SU-DHL-6 (cell line): Measurements from ENCODE around the gene COL4A3.

Experiments
- EZH2phosphoT487 ChIP-seq: fragments of 200-600 bp; sonication (generic), shearing (Covaris generic); conservative IDR thresholded peaks from 2 replicates; pipeline ENCODE4 v1.6.1; 2018; ENCODE audit warnings: mild to moderate bottlenecking, antibody characterized with exemption, low read length, moderate library complexity, mixed read lengths
- TF ChIP-seq, protein P1 (sequence below): fragments of 200-600 bp; sonication (generic); IDR thresholded peaks from one replicate; pipeline ENCODE4 v1.5.1; 2017; ENCODE audit warnings: antibody characterized with exemption, mild to moderate bottlenecking, low read length, moderate library complexity; ENCODE audit not compliant: insufficient read depth, poor library complexity, severe bottlenecking

DNA sequence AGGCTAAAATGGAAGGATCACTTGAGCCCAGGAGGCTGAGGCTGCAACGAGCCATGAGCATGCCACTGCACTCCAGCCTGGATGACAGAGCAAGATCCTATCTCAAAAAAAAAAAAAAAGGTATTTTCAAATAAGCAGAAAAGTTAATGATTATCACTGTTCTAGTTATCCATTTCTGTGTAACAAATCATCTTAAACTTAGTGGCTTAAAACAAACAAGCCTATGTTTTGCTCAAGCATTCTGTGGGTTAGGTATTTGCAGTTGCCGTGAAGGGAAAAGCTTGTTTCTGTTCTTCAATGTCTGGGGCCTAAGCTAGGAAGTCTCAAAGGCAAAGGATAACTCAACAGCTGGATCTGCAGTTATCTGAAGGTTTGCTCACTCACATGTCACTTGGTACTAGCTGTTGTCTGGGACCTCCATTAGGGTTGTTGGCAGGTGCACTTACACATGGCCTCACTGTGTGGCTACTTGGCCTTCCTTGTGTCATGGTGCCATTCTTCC, 174.7 kb downstream of the COL4A3 start:
- TF ChIP-seq, protein P1, sequence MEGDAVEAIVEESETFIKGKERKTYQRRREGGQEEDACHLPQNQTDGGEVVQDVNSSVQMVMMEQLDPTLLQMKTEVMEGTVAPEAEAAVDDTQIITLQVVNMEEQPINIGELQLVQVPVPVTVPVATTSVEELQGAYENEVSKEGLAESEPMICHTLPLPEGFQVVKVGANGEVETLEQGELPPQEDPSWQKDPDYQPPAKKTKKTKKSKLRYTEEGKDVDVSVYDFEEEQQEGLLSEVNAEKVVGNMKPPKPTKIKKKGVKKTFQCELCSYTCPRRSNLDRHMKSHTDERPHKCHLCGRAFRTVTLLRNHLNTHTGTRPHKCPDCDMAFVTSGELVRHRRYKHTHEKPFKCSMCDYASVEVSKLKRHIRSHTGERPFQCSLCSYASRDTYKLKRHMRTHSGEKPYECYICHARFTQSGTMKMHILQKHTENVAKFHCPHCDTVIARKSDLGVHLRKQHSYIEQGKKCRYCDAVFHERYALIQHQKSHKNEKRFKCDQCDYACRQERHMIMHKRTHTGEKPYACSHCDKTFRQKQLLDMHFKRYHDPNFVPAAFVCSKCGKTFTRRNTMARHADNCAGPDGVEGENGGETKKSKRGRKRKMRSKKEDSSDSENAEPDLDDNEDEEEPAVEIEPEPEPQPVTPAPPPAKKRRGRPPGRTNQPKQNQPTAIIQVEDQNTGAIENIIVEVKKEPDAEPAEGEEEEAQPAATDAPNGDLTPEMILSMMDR: no peak
- TF ChIP-seq EZH2phosphoT487: no peak
